Measurements from ENCODE around the gene BBIP1. TPM values are rescaled to one million over a fixed set of nuclear protein-coding genes. Genes with fewer than 3 reads are reported as not detected.

Gene BBIP1
- polyA plus RNA-seq, 1 donor from 2014 or later, result 73.3 TPM

- Histone ChIP-seq H3K27me3 (ENCODE audit: insufficient read depth, low read depth, low read length) (no peaks in the 10 kb centered on the region), H3K27ac (ENCODE audit: low read length) (no peak overlapping the region)
Measured at GRCh38 chr10:110880012-110880411, 39.0 kb downstream of the BBIP1 start.

GRCh38 chr10:110876788-110877187 lies 42.2 kb downstream of the BBIP1 start:
- H4K20me1 ChIP-seq (ENCODE audit: insufficient read depth), result no peaks in the 10 kb centered on the region
- peaks cover 50% of the 10 kb centered on the region for H3K79me2 ChIP-seq (replicated peaks; ENCODE audit: insufficient read depth, low read length)
- no peak overlapping the region for H2AFZ ChIP-seq (ENCODE audit: low read depth, low read length)
- no peaks in the 10 kb centered on the region for H3K27me3 ChIP-seq (ENCODE audit: insufficient read depth, low read depth, low read length)
- H3K9me3 ChIP-seq (ENCODE audit: low read length), result no peaks in the 10 kb centered on the region
- TF ChIP-seq CTCF (IDR thresholded peaks at IDR 0.05; ENCODE audit: poor library complexity, severe bottlenecking), result no peak
- no peak for TF ChIP-seq EZH2 (IDR thresholded peaks at IDR 0.05; ENCODE audit: borderline replicate concordance, insufficient read depth, low read length, poor library complexity, severe bottlenecking)
- no peak for TF ChIP-seq SMC3 (conservative IDR thresholded peaks at IDR 0.05; ENCODE audit: poor library complexity)
- no peak for TF ChIP-seq TAF1 (IDR thresholded peaks at IDR 0.05; ENCODE audit: low read depth)
- TF ChIP-seq POLR2AphosphoS5 (IDR thresholded peaks at IDR 0.05), result no peak
- no peak for TF ChIP-seq RAD21 (conservative IDR thresholded peaks at IDR 0.05)
- no peak for TF ChIP-seq REST (IDR thresholded peaks at IDR 0.05; ENCODE audit: borderline replicate concordance)
- TF ChIP-seq EP300 (conservative IDR thresholded peaks at IDR 0.05; ENCODE audit: poor library complexity, severe bottlenecking), result no peak
- TF ChIP-seq MXI1 (conservative IDR thresholded peaks at IDR 0.05; ENCODE audit: poor library complexity, severe bottlenecking), result no peak
- no peaks in the 10 kb centered on the region for H3F3A ChIP-seq (ENCODE audit: insufficient read depth, low read length, poor library complexity, severe bottlenecking)
- no peak overlapping the region for H3K4me3 ChIP-seq (ENCODE audit: low read length)
- no peaks in the 10 kb centered on the region for H3K36me3 ChIP-seq (ENCODE audit: insufficient read depth, low read length)
- no peaks in the 10 kb centered on the region for H3K9me2 ChIP-seq (ENCODE audit: insufficient read depth, low read length)
- no peak overlapping the region for H3K4me2 ChIP-seq (ENCODE audit: low read length)
- no peak overlapping the region for H3K9ac ChIP-seq (ENCODE audit: low read length)
- no peak overlapping the region for H3K27ac ChIP-seq (ENCODE audit: low read length)

More at GRCh38 chr10:110880012-110880411, 39.0 kb downstream of the BBIP1 start:
- Histone ChIP-seq H3K9ac (ENCODE audit: low read length) (no peak overlapping the region), H3K4me3 (ENCODE audit: low read length) (no peak overlapping the region), H2AFZ (ENCODE audit: low read depth, low read length) (no peak overlapping the region), H4K20me1 (ENCODE audit: insufficient read depth) (no peaks in the 10 kb centered on the region), H3K79me2 (replicated peaks; ENCODE audit: insufficient read depth, low read length) (peaks cover 27% of the 10 kb centered on the region), H3K9me2 (ENCODE audit: insufficient read depth, low read length) (no peaks in the 10 kb centered on the region), H3K9me3 (ENCODE audit: low read length) (no peaks in the 10 kb centered on the region), H3K4me2 (ENCODE audit: low read length) (no peak overlapping the region), H3K36me3 (ENCODE audit: insufficient read depth, low read length) (no peaks in the 10 kb centered on the region), H3F3A (ENCODE audit: insufficient read depth, low read length, poor library complexity, severe bottlenecking) (no peaks in the 10 kb centered on the region)
- TF ChIP-seq TAF1 (IDR thresholded peaks at IDR 0.05; ENCODE audit: low read depth), result no peak
- TF ChIP-seq MXI1 (conservative IDR thresholded peaks at IDR 0.05; ENCODE audit: poor library complexity, severe bottlenecking), result no peak
- no peak for TF ChIP-seq EZH2 (IDR thresholded peaks at IDR 0.05; ENCODE audit: borderline replicate concordance, insufficient read depth, low read length, poor library complexity, severe bottlenecking)
- no peak for TF ChIP-seq SMC3 (conservative IDR thresholded peaks at IDR 0.05; ENCODE audit: poor library complexity)
- no peak for TF ChIP-seq CTCF (IDR thresholded peaks at IDR 0.05; ENCODE audit: poor library complexity, severe bottlenecking)
